HG03025 (cell line): ENCODE results near the gene ERVFRD-1.
A peak's percentile ranks its signal among the peaks of the same experiment; 100 is the strongest.
"Not testable (repeated sequence)": the region's sequence is repeated elsewhere in the genome, so short reads cannot be mapped to it uniquely, and the experiment has no call there.

Experiments
- ATAC-seq: cut with Tn5 transposase; IDR thresholded peaks from one replicate; pipeline ENCODE4 v1.9.1; 2021; ENCODE audit warnings: mild to moderate bottlenecking, moderate library complexity; ENCODE audit not compliant: unreplicated experiment, low FRiP score

The ERVFRD-1 gene

GRCh38 chr6:11130605-11131004 is 19.1 kb upstream of the ERVFRD-1 start:
- ATAC-seq, result no peak

- ATAC-seq, result no peak
These were observed 18.5 kb upstream of the ERVFRD-1 start for GRCh38 chr6:11129908-11130565.

- ATAC-seq, result no peak
These were observed 17.1 kb upstream of the ERVFRD-1 start for GRCh38 chr6:11128608-11129007.

- ATAC-seq, result no peak
These were observed 15.4 kb upstream of the ERVFRD-1 start for GRCh38 chr6:11126876-11127275.

- no peak for ATAC-seq
These were observed 12.5 kb upstream of the ERVFRD-1 start for GRCh38 chr6:11123978-11124377.

GRCh38 chr6:11122380-11122779 is 10.9 kb upstream of the ERVFRD-1 start:
- no peak for ATAC-seq

GRCh38 chr6:11121851-11122250 is 10.3 kb upstream of the ERVFRD-1 start:
- ATAC-seq, result no peak

- no peak for ATAC-seq
These were observed 8.9 kb upstream of the ERVFRD-1 start for GRCh38 chr6:11120271-11121005.

GRCh38 chr6:11115808-11116536 is 4.4 kb upstream of the ERVFRD-1 start:
- ATAC-seq, result not testable (repeated sequence)

- no peak for ATAC-seq
These were observed 1.5 kb upstream of the ERVFRD-1 start for GRCh38 chr6:11113038-11113437.

- no peak for ATAC-seq
These were observed 378 bp upstream of the ERVFRD-1 start for GRCh38 chr6:11111769-11112437.

GRCh38 chr6:11108726-11109125 is 2.8 kb downstream of the ERVFRD-1 start:
- no peak for ATAC-seq

- ATAC-seq, result no peak
These were observed 8.5 kb downstream of the ERVFRD-1 start for GRCh38 chr6:11103065-11103464.

- ATAC-seq, result no peak
These were observed 10.1 kb downstream of the ERVFRD-1 start for GRCh38 chr6:11101417-11101816.

- no peak for ATAC-seq
These were observed 13.5 kb downstream of the ERVFRD-1 start for GRCh38 chr6:11098004-11098403.

GRCh38 chr6:11097476-11097875 is 14.0 kb downstream of the ERVFRD-1 start:
- ATAC-seq, result no peak

- ATAC-seq, result no peak
These were observed 15.4 kb downstream of the ERVFRD-1 start for GRCh38 chr6:11096109-11096508.

GRCh38 chr6:11094941-11095340 is 16.6 kb downstream of the ERVFRD-1 start:
- no peak for ATAC-seq

- ATAC-seq, result peak; percentile 39
These were observed 17.1 kb downstream of the ERVFRD-1 start for GRCh38 chr6:11094411-11094851.

GRCh38 chr6:11093626-11094410 is 17.7 kb downstream of the ERVFRD-1 start, which contains the start of gene SMIM13:
SMIM13 (plus strand) TSS chr6:11093834; CDS start chr6:11094314, 480 bp downstream.
- ATAC-seq, result peak; percentile 88
